Activated CD8-positive, alpha-beta memory T cell treated with anti-CD3 and anti-CD28 coated beads, Interleukin-2, amount 10 ng/mL, durations not matched to agents 7 days and 5 days (primary cell): ENCODE data around the gene SLC44A1. TPM values are rescaled to one million over a fixed set of nuclear protein-coding genes. Genes with fewer than 3 reads are reported as not detected.

Experiments used
- ATAC-seq: fragments of 150-1000 bp; cut with Tn5 transposase; one replicate; pipeline ENCODE4 v1.10.0; 2021; ENCODE audit warnings: moderate library complexity
- CTCF ChIA-PET: fragments of 350-600 bp; sonication (Branson Sonifier 250); formaldehyde crosslinking; loops from one replicate; lab custom pipeline; 2021; ENCODE audit warnings: antibody characterized with exemption; lab: Charles Lee
- DNase-seq: peaks from one replicate; pipeline ENCODE4 v3.0.0-alpha.2; 2020
- H3K27ac Mint-ChIP-seq: one replicate; pipeline ENCODE4 v1.8.0; 2021; ENCODE audit warnings: mild to moderate bottlenecking, mixed read lengths
- H3K27me3 Mint-ChIP-seq: one replicate; pipeline ENCODE4 v1.8.0; 2021; ENCODE audit warnings: mixed read lengths
- H3K36me3 Mint-ChIP-seq: one replicate; pipeline ENCODE4 v1.8.0; 2021; ENCODE audit warnings: mild to moderate bottlenecking, mixed read lengths
- H3K4me1 Mint-ChIP-seq: one replicate; pipeline ENCODE4 v1.8.0; 2021; ENCODE audit warnings: mixed read lengths
- H3K4me3 Mint-ChIP-seq: one replicate; pipeline ENCODE4 v1.8.0; 2021; ENCODE audit warnings: mild to moderate bottlenecking, moderate library complexity, mixed read lengths
- H3K9me3 Mint-ChIP-seq: one replicate; pipeline ENCODE4 v1.8.0; 2022; ENCODE audit warnings: low read depth, mixed read lengths
- total RNA-seq, 2 experiments: library from RNA; stranded (reverse); gene quantifications; one replicate each; pipeline ENCODE4 v1.2.3, GENCODE V29; 2021

SLC44A1 gene
- total RNA-seq, 2 experiments from 2014 or later = 4.9 to 10.3 TPM

DNA sequence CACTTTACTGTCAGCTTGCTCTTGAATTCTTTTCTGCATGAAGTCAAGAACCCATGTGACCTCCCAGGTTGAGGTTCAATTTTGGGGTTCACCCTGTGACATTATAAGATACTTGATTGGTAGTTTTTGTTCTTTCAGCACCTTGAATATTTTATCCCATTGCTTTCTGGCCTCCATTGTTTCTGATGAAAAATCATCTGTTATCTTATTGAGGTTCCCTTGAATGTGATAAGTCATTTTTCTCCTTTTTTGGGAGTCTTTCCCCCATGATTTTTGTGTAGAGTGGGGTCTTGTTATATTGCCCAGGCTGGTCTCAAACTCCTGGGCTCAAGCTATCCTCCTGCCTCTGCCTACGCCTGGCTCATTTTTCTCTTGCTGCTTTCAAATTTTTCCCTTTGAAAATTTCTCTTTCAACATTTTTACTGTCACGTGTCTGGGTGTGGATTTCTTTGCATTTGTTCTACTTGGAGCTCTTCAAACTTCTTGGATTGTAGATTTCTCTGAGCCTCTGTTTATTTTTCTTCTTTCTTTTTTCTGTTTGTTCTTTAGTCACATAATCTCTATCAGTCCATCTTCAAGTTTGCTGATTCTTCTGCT is 20.8 kb upstream of the SLC44A1 start:
- peaks cover 4% of the 10 kb centered on the region for H3K36me3 Mint-ChIP-seq
- no peak for ATAC-seq
- peaks cover 14% of the 10 kb centered on the region for H3K9me3 Mint-ChIP-seq
- no peak for DNase-seq
- no peaks in the 10 kb centered on the region for H3K4me1 Mint-ChIP-seq
- peaks cover 15% of the 10 kb centered on the region for H3K27me3 Mint-ChIP-seq
- no peak overlapping the region for H3K4me3 Mint-ChIP-seq
- H3K27ac Mint-ChIP-seq = no peak overlapping the region
- CTCF ChIA-PET = no interaction called here

DNA sequence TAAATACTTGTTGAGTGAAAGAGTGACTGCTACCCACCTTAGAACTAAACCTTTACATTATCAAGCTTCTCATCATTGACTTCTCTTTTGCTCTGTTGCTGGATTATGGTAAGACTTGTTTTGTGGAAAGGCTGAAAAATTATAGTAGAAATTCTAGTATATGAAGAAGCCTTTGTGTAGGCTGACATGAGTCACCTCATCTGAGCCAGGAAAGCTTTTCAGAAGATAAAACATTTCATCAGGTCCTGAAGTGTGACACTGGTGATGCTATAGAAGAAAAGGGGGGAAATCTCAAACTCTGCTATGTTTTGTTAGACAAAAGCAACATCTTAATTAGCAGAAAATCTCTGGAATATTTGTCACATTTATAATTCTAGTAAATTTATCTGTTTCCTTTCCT is 18.4 kb upstream of the SLC44A1 start:
- no peaks in the 10 kb centered on the region for H3K4me1 Mint-ChIP-seq
- DNase-seq = no peak
- H3K27ac Mint-ChIP-seq = no peak overlapping the region
- H3K4me3 Mint-ChIP-seq = no peak overlapping the region
- CTCF ChIA-PET = no interaction called here
- peaks cover 14% of the 10 kb centered on the region for H3K9me3 Mint-ChIP-seq
- ATAC-seq = no peak
- peaks cover 4% of the 10 kb centered on the region for H3K36me3 Mint-ChIP-seq
- peaks cover 25% of the 10 kb centered on the region for H3K27me3 Mint-ChIP-seq

DNA sequence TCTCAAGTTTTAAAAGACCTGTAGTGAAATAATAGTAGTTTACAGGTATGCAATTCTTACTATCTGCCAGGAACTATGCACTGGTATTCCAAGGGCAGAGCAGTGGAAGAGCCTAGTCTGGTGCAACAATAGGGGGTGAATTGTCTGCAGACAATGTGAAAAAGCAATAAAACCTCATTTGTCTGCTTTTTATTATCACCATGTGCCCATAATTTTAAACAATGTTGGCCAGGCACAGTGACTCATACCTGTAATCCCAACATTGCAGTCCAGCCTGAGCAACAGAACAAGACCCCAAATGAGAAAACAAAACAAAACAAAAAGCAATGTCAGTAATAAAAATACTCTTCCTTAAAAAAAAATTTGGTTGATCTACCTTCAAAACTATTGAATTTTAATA is 12.2 kb upstream of the SLC44A1 start:
- Mint-ChIP-seq H3K4me3 (no peak overlapping the region), H3K9me3 (no peaks in the 10 kb centered on the region), H3K27ac (no peak overlapping the region), H3K27me3 (peaks cover 24% of the 10 kb centered on the region), H3K4me1 (no peaks in the 10 kb centered on the region), H3K36me3 (no peaks in the 10 kb centered on the region)
- no peak for ATAC-seq
- DNase-seq = no peak
- CTCF ChIA-PET = interaction anchor here (0.7 kb wide), 1 partner anchor 22 kb away, joined by 3 read pairs; no protein-coding TSS in a partner anchor

DNA sequence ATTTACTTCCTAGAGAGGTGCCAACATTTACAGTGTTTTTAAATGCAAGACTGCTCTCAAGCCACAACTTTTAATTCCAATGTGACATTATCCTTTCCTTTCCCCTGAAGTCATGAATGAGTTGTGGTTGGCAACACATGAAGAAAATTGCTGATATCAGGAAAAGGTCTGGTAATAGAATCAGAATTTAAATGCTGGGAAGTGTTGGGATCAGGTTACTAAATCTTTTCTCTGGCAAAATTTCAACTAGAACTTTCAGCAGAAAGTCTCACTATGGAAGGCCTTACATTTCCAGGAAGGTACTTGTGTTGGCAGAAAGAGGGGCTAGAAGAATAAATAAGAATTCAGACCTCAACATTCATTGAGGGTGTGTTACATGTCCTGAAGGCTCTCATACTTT is 10.6 kb upstream of the SLC44A1 start:
- no peaks in the 10 kb centered on the region for H3K4me1 Mint-ChIP-seq
- H3K9me3 Mint-ChIP-seq = no peaks in the 10 kb centered on the region
- DNase-seq (no peak), ATAC-seq (no peak)
- H3K27ac Mint-ChIP-seq = no peak overlapping the region
- CTCF ChIA-PET = no interaction called here
- H3K36me3 Mint-ChIP-seq = no peaks in the 10 kb centered on the region
- H3K27me3 Mint-ChIP-seq = peaks cover 20% of the 10 kb centered on the region
- no peak overlapping the region for H3K4me3 Mint-ChIP-seq

DNA sequence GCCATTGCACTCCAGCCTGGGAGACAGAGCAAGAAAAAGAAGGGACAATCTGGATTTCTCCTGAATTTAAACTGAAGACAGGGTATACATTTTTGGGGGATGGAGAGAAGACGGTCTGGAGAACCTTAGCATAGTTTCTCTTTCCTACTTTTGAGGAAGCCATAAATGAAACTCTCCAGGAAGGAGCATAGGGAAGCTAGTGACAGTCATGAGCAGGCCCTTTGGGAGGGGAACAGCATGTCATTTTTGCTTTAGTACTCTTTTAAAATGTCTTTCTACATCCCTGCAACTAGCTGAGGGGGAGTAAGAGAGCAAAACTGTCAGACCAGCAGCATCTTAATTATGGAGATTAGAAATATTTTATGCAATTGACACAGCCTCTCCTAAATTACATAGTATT is 8.2 kb upstream of the SLC44A1 start:
- H3K9me3 Mint-ChIP-seq = no peaks in the 10 kb centered on the region
- DNase-seq = no peak
- peaks cover 30% of the 10 kb centered on the region for H3K27me3 Mint-ChIP-seq
- no peak overlapping the region for H3K27ac Mint-ChIP-seq
- CTCF ChIA-PET = no interaction called here
- no peak for ATAC-seq
- no peak overlapping the region for H3K4me3 Mint-ChIP-seq
- H3K36me3 Mint-ChIP-seq = no peaks in the 10 kb centered on the region
- no peaks in the 10 kb centered on the region for H3K4me1 Mint-ChIP-seq

DNA sequence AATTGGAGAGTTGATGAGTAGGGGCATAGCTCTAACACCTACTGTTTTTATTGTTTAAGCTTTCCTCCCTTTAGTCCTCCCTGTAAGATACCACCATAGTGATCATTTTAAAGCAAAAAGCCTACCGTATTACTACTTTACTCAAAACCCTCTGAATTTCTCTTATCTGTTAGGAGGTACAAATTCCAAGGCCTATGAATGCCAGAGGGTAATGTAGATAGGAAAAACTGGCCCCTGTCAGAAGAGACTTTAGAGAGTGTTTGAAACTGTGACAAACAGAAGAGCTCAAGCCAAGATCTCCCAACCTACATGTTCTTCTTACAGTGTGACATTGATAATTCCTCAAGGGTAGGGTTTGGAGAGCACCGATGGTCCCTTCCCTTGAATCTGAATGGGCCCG is 7.2 kb upstream of the SLC44A1 start:
- no peak overlapping the region for H3K4me3 Mint-ChIP-seq
- ATAC-seq = no peak
- no peaks in the 10 kb centered on the region for H3K9me3 Mint-ChIP-seq
- CTCF ChIA-PET = no interaction called here
- DNase-seq = no peak
- H3K27ac Mint-ChIP-seq = no peak overlapping the region
- H3K36me3 Mint-ChIP-seq = no peaks in the 10 kb centered on the region
- peaks cover 40% of the 10 kb centered on the region for H3K27me3 Mint-ChIP-seq
- H3K4me1 Mint-ChIP-seq = no peaks in the 10 kb centered on the region

DNA sequence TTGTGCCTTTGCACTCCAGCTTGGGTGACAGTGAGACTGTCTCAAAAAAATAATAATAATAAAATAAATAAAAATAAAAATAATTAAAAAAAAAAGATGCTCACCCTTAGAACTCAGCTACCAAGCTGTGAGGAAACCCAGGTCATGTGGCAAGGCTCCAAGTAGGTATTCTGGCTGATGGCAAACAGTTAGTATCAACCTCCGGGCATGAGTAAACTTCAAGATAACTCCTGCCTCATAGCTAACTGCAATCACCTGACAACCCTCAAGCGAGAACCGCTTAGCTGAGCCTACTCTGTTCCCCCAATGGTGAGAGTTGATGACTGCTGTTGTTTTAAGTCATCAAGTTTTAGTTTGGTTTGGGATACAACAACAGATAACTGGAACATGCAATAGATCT is 6.1 kb upstream of the SLC44A1 start:
- H3K36me3 Mint-ChIP-seq = no peaks in the 10 kb centered on the region
- H3K9me3 Mint-ChIP-seq = no peaks in the 10 kb centered on the region
- H3K4me3 Mint-ChIP-seq = no peak overlapping the region
- peaks cover 5% of the 10 kb centered on the region for H3K4me1 Mint-ChIP-seq
- peaks cover 48% of the 10 kb centered on the region for H3K27me3 Mint-ChIP-seq
- CTCF ChIA-PET = no interaction called here
- DNase-seq (no peak), ATAC-seq (no peak)
- no peak overlapping the region for H3K27ac Mint-ChIP-seq

DNA sequence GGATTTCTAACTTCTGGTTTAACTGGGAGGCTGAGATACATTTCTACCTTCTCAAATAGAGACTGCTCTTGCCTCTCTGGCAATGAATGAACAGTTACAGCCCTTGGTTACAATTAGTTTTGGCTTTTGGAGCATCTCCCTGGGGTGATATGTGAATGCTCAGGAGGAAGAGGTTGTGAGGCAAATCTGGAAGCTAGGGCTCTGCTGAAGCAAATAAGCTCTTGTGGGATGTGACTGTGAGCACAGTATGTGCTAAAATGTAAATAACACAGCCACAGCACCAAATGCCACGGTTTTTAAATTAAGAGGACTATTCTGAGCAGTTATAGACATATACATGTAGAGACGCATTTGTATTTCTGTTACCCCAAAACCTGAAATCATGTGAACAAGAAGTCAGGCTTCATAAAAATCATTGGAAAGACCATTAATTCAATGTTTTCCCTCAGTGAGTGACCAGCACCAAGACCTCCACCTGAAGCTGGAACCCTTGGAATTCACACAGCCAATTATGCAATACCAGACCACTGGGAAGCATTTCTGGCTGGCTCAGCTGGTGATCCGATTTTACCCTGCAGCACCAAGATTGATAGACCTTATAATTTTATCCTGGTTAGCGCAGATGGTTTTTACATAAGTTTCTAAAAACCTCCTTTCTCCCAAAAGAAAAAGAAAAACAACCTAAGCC is 3.0 kb upstream of the SLC44A1 start:
- Mint-ChIP-seq H3K27me3 (peaks cover 56% of the 10 kb centered on the region), H3K9me3 (no peaks in the 10 kb centered on the region), H3K4me3 (no peak overlapping the region), H3K4me1 (peaks cover 21% of the 10 kb centered on the region), H3K27ac (no peak overlapping the region), H3K36me3 (no peaks in the 10 kb centered on the region)
- CTCF ChIA-PET = no interaction called here
- DNase-seq (no peak), ATAC-seq (no peak)

DNA sequence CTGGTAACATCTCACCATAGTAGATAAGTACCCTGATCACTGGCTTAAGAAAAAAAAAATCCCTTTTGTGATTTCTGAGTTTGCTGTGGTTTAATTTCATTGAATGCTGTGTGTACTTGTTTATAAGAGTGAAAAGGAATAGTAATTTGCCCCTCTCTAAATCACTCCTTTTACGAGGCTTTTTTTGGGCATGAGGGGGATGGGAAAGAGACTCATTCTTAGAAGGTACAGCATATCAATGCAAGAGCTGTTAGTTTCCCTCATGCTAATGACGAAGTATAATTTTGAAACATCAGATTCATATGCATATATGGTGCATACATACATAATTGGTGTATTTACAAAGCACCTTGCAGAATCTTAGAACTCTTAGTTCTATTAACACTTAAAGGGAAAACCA is 2.4 kb upstream of the SLC44A1 start:
- Mint-ChIP-seq H3K27ac (no peak overlapping the region), H3K4me3 (no peak overlapping the region), H3K4me1 (peaks cover 21% of the 10 kb centered on the region), H3K9me3 (no peaks in the 10 kb centered on the region), H3K36me3 (no peaks in the 10 kb centered on the region), H3K27me3 (peaks cover 61% of the 10 kb centered on the region)
- DNase-seq = no peak
- CTCF ChIA-PET = no interaction called here
- ATAC-seq = no peak

DNA sequence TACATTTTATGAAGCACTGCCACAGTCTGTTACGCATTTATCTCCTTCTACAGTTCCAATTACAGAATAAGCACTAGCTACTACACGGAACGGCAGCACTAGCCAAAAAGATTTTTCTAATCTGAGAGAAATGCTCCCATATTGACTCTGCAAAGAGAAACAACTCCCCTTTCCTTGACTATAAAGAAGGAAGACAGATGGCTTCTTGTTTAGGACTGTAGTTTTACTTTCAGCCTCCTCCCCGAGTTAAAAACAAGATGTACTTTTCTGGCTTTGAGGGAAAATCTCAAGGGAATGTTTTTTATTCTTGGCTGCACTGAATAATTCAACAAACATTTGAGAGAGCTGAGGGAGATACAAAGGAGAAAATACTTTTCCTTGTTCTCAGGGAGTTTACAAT is 1.9 kb upstream of the SLC44A1 start:
- no peak overlapping the region for H3K27ac Mint-ChIP-seq

DNA sequence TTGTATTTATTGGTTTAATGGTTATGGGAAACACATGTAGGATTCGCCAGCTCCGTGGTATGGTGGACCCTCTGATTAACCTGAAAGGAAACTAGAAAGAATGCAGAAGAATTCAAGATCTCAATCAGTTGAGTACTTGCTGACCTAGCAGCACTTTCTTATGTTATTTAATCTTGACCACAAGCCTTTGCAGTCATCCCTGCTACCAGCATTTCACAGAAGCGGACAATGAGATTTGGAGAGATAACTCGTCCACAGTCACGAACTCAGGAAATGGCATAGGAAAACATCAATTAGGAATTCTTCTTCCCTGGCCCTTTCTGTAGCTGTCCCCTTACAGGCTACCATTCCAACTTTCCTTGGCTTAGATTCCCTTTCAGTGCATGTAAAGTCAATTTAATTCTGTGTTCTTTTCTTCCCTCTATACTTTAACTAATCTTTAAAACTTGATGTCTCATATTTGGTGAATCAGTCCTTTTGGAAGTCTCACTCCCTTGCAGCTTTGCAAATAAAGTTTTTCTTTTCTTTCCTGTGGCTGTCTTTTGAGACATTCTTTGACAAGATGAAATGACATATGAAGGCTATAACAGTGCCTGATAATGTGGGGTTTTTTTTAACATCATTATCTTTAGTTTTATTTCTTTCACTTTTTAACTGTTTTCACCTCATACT is 1.3 kb upstream of the SLC44A1 start:
- DNase-seq (no peak), ATAC-seq (no peak)
- Mint-ChIP-seq H3K4me3 (no peak overlapping the region), H3K27ac (no peak overlapping the region), H3K27me3 (peaks cover 71% of the 10 kb centered on the region), H3K36me3 (no peaks in the 10 kb centered on the region), H3K9me3 (no peaks in the 10 kb centered on the region), H3K4me1 (peaks cover 21% of the 10 kb centered on the region)
- CTCF ChIA-PET = interaction anchor here (2.6 kb wide), 1 partner anchor 162 kb away, joined by 12 read pairs; no protein-coding TSS in a partner anchor

More for the DNA sequence above, 1.9 kb upstream of the SLC44A1 start:
- H3K36me3 Mint-ChIP-seq = no peaks in the 10 kb centered on the region
- H3K9me3 Mint-ChIP-seq = no peaks in the 10 kb centered on the region
- CTCF ChIA-PET = interaction anchor here (2.6 kb wide), 1 partner anchor 163 kb away, joined by 12 read pairs; no protein-coding TSS in a partner anchor
- peaks cover 21% of the 10 kb centered on the region for H3K4me1 Mint-ChIP-seq
- no peak for DNase-seq
- no peak overlapping the region for H3K4me3 Mint-ChIP-seq
- ATAC-seq = no peak
- H3K27me3 Mint-ChIP-seq = peaks cover 66% of the 10 kb centered on the region

DNA sequence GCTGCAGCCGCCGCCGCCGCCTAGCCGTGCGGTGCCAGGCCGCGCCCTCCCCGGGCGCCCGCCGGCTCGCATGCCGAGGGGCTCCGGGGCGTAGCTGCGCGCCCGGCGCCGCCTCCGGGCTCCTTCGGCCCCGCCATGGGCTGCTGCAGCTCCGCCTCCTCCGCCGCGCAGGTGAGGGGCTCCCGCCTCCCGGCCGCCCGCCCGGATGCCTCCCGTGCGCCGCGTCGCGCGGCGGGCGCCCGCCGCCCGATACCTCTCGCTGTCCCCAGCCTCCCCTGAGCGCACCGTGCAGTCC is 230 bp downstream of the SLC44A1 start:
- CTCF ChIA-PET = interaction anchor here (0.7 to 2.6 kb wide), 11 partner anchors 10 to 246 kb away, joined by 3 to 12 read pairs (median 3); no protein-coding TSS in a partner anchor
- no peak for DNase-seq
- peak overlapping the region; percentile 89 for H3K4me3 Mint-ChIP-seq
- H3K9me3 Mint-ChIP-seq = no peaks in the 10 kb centered on the region
- ATAC-seq = peak; percentile 76
- H3K27me3 Mint-ChIP-seq = peaks cover 71% of the 10 kb centered on the region
- peaks cover 21% of the 10 kb centered on the region for H3K4me1 Mint-ChIP-seq
- peak overlapping the region; percentile 68 for H3K27ac Mint-ChIP-seq
- no peaks in the 10 kb centered on the region for H3K36me3 Mint-ChIP-seq

DNA sequence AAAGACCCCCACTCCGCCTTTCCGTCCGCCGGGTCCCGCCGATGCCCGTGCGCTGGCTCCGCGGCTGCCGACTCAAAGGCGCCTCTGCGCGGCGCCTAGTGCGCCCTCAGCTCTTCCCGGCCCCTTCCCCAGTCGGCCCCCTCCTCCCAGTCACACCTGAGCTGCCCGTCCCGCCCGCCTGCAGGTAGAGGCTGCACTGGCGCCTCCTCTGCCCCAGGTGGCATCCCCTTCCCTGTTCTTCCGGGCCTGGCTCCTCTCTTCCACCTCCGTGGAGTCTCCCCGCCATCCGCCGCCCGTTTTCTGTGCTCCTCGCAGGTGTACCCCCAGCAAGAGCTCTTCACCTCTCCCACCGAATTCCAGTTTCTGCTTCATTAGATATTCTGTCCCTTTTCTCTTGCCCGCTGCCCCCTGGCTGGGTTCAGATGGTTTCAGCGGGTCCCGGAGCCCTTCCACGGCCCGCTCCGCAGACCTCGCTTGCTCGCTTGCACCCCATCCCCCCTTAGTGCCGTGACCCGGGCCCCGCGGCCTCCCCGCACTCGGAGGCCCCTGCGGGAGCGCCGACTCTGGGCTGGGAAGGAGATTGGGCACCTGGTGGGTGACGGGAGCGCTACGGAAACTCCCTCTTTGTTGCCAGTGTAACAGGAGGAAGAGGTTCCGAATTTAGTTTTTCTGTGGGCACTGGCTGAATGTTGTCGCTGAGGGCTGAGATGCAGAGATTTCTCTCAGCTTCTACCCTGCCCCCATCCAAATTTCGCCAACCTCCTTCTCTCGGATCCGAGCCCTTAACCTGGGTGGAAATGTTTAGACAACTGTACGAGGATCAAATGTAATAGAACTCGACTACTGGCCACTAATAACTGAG is 809 bp downstream of the SLC44A1 start:
- Mint-ChIP-seq H3K27me3 (peaks cover 68% of the 10 kb centered on the region), H3K36me3 (no peaks in the 10 kb centered on the region), H3K9me3 (no peaks in the 10 kb centered on the region), H3K4me1 (peaks cover 21% of the 10 kb centered on the region), H3K4me3 (peak overlapping the region; percentile 89), H3K27ac (peak overlapping the region; percentile 68)
- ATAC-seq (peak; percentile 7), DNase-seq (peak; percentile 50)
- CTCF ChIA-PET = interaction anchor here (0.6 to 2.6 kb wide), 12 partner anchors 9 to 304 kb away, joined by 3 to 12 read pairs (median 3); no protein-coding TSS in a partner anchor
